Neural progenitor cell (in vitro differentiated cells): Measurements from ENCODE around the gene SYT7. TPM values are rescaled to one million over a fixed set of nuclear protein-coding genes. Genes with fewer than 3 reads are reported as not detected.

Experiments used
- DNase-seq: peaks from one replicate; pipeline ENCODE4 v3.0.0-alpha.2; 2016; ENCODE audit warnings: low spot score
- H2AFZ ChIP-seq: fragments of 200-600 bp; sonication (generic); replicated peaks from 2 replicates; pipeline ENCODE4 v1.6.1; 2016; ENCODE audit warnings: antibody characterized with exemption
- H3F3A ChIP-seq: fragments of 200-600 bp; sonication (generic); 2 replicates; pipeline ENCODE4 v1.6.1; 2016; ENCODE audit warnings: antibody characterized with exemption, low read depth
- H3K27ac ChIP-seq: fragments of 200-600 bp; sonication (generic); 2 replicates; pipeline ENCODE4 v1.5.1; 2016; ENCODE audit warnings: mild to moderate bottlenecking
- H3K27me3 ChIP-seq: fragments of 200-600 bp; sonication (generic); 2 replicates; pipeline ENCODE4 v1.6.1; 2016; ENCODE audit warnings: mild to moderate bottlenecking, moderate library complexity
- H3K36me3 ChIP-seq: fragments of 200-600 bp; sonication (generic); 2 replicates; pipeline ENCODE4 v1.5.1; 2016
- H3K4me1 ChIP-seq: fragments of 200-600 bp; sonication (generic); 2 replicates; pipeline ENCODE4 v1.6.1; 2016; ENCODE audit warnings: mixed run types
- H3K4me2 ChIP-seq: fragments of 200-600 bp; sonication (generic); 2 replicates; pipeline ENCODE4 v1.6.1; 2016
- H3K4me3 ChIP-seq: fragments of 200-600 bp; sonication (generic); 2 replicates; pipeline ENCODE4 v1.5.1; 2016
- H3K79me2 ChIP-seq: fragments of 200-600 bp; sonication (generic); 2 replicates; pipeline ENCODE4 v1.6.1; 2016; ENCODE audit warnings: low read depth
- H3K9ac ChIP-seq: fragments of 200-600 bp; sonication (generic); 2 replicates; pipeline ENCODE4 v1.6.1; 2016
- H3K9me3 ChIP-seq: fragments of 200-600 bp; sonication (generic); 2 replicates; pipeline ENCODE4 v1.5.1; 2016; ENCODE audit warnings: low read depth
- H4K20me1 ChIP-seq: fragments of 200-600 bp; sonication (generic); 2 replicates; pipeline ENCODE4 v1.6.1; 2016; ENCODE audit warnings: low read depth
- H3K27ac Mint-ChIP-seq: 3 replicates; pipeline ENCODE4 v1.8.0; 2021; ENCODE audit warnings: mixed read lengths
- H3K27me3 Mint-ChIP-seq: 2 replicates; pipeline ENCODE4 v1.8.0; 2022; ENCODE audit warnings: low read depth, mild to moderate bottlenecking, inconsistent platforms, moderate library complexity, mixed read lengths; ENCODE audit not compliant: insufficient read depth
- H3K36me3 Mint-ChIP-seq: 3 replicates; pipeline ENCODE4 v1.8.0; 2021; ENCODE audit warnings: mixed read lengths
- H3K4me1 Mint-ChIP-seq: 3 replicates; pipeline ENCODE4 v1.8.0; 2021; ENCODE audit warnings: mixed read lengths
- H3K4me3 Mint-ChIP-seq: 3 replicates; pipeline ENCODE4 v1.8.0; 2021; ENCODE audit warnings: mild to moderate bottlenecking, moderate library complexity, mixed read lengths
- H3K9me3 Mint-ChIP-seq: 3 replicates; pipeline ENCODE4 v1.8.0; 2020; ENCODE audit warnings: mixed read lengths
- CTCF ChIP-seq: fragments of 200-600 bp; sonication (generic); IDR thresholded peaks from 2 replicates; pipeline ENCODE4 v1.5.1; 2017; ENCODE audit warnings: antibody characterized with exemption, mild to moderate bottlenecking
- EZH2 ChIP-seq: fragments of 200-600 bp; sonication (generic); IDR thresholded peaks from 2 replicates; pipeline ENCODE4 v1.6.1; 2017; ENCODE audit warnings: antibody characterized with exemption, mild to moderate bottlenecking, moderate library complexity
- EZH2phosphoT487 ChIP-seq: fragments of 200-600 bp; sonication (generic); IDR thresholded peaks from 2 replicates; pipeline ENCODE4 v1.6.1; 2017; ENCODE audit warnings: antibody characterized with exemption
- total RNA-seq: library from RNA; depleted of rRNA; stranded (reverse); fragments of >200 nt; gene quantifications from 2 replicates; pipeline ENCODE4 v1.2.3, GENCODE V29; 2015; ENCODE audit warnings: low replicate concordance

The SYT7 gene
- total RNA-seq, 1 donor from 2014 or later: 0.73 TPM

- H3K36me3 ChIP-seq: no peaks in the 10 kb centered on the region
- H3K27me3 ChIP-seq: peaks cover 34% of the 10 kb centered on the region
- H3K79me2 ChIP-seq: no peaks in the 10 kb centered on the region
- no peak overlapping the region for H3K4me3 ChIP-seq
- Mint-ChIP-seq H3K9me3 (no peaks in the 10 kb centered on the region), H3K4me1 (peaks cover 28% of the 10 kb centered on the region), H3K27me3 (peaks cover 32% of the 10 kb centered on the region), H3K27ac (peak overlapping the region; percentile 67), H3K36me3 (no peaks in the 10 kb centered on the region), H3K4me3 (no peak overlapping the region)
- H3F3A ChIP-seq: no peaks in the 10 kb centered on the region
- no peak overlapping the region for H3K4me2 ChIP-seq
- H3K4me1 ChIP-seq: peaks cover 8% of the 10 kb centered on the region
- H4K20me1 ChIP-seq: no peaks in the 10 kb centered on the region
- no peak for DNase-seq
- H3K9me3 ChIP-seq: no peaks in the 10 kb centered on the region
- H2AFZ ChIP-seq: no peak overlapping the region
- no peak overlapping the region for H3K9ac ChIP-seq
- H3K27ac ChIP-seq: no peak overlapping the region
- TF ChIP-seq EZH2phosphoT487 (no peak), EZH2 (no peak), CTCF (no peak)
Measured at GRCh38 chr11:61593151-61593550, 12.3 kb upstream of the SYT7 start.

GRCh38 chr11:61592176-61592575, 11.3 kb upstream of the SYT7 start:
- Histone ChIP-seq H3K4me2 (no peak overlapping the region), H3K9me3 (no peaks in the 10 kb centered on the region), H3K4me3 (no peak overlapping the region), H3F3A (peaks cover 3% of the 10 kb centered on the region), H3K27ac (no peak overlapping the region), H3K36me3 (no peaks in the 10 kb centered on the region), H4K20me1 (no peaks in the 10 kb centered on the region), H3K79me2 (no peaks in the 10 kb centered on the region), H3K27me3 (peaks cover 44% of the 10 kb centered on the region), H2AFZ (no peak overlapping the region), H3K4me1 (peaks cover 9% of the 10 kb centered on the region), H3K9ac (no peak overlapping the region)
- no peak overlapping the region for H3K4me3 Mint-ChIP-seq
- DNase-seq: no peak
- peaks cover 28% of the 10 kb centered on the region for H3K27me3 Mint-ChIP-seq
- TF ChIP-seq EZH2phosphoT487: no peak
- TF ChIP-seq CTCF: no peak
- TF ChIP-seq EZH2: no peak
- H3K4me1 Mint-ChIP-seq: peaks cover 24% of the 10 kb centered on the region
- H3K36me3 Mint-ChIP-seq: no peaks in the 10 kb centered on the region
- no peaks in the 10 kb centered on the region for H3K9me3 Mint-ChIP-seq
- no peak overlapping the region for H3K27ac Mint-ChIP-seq

- no peaks in the 10 kb centered on the region for H3K79me2 ChIP-seq
- H3K4me3 ChIP-seq: no peak overlapping the region
- TF ChIP-seq CTCF (no peak), EZH2phosphoT487 (no peak), EZH2 (no peak)
- Mint-ChIP-seq H3K27ac (no peak overlapping the region), H3K4me3 (no peak overlapping the region), H3K36me3 (no peaks in the 10 kb centered on the region), H3K27me3 (peaks cover 38% of the 10 kb centered on the region), H3K9me3 (no peaks in the 10 kb centered on the region), H3K4me1 (peaks cover 19% of the 10 kb centered on the region)
- H3K9ac ChIP-seq: no peak overlapping the region
- peaks cover 66% of the 10 kb centered on the region for H3K27me3 ChIP-seq
- H2AFZ ChIP-seq: no peak overlapping the region
- H3K4me2 ChIP-seq: no peak overlapping the region
- DNase-seq: no peak
- peaks cover 11% of the 10 kb centered on the region for H3F3A ChIP-seq
- H3K4me1 ChIP-seq: peaks cover 16% of the 10 kb centered on the region
- H3K27ac ChIP-seq: no peak overlapping the region
- no peaks in the 10 kb centered on the region for H3K36me3 ChIP-seq
- no peaks in the 10 kb centered on the region for H4K20me1 ChIP-seq
- H3K9me3 ChIP-seq: no peaks in the 10 kb centered on the region
Measured at GRCh38 chr11:61589961-61590360, 9.1 kb upstream of the SYT7 start.
